HG02885 (cell line): ENCODE data around the gene FAM120AOS.
A peak's percentile ranks its signal among the peaks of the same experiment; 100 is the strongest.

Source experiments
- ATAC-seq: cut with Tn5 transposase; IDR thresholded peaks from one replicate; pipeline ENCODE4 v1.9.1; 2021; ENCODE audit warnings: mild to moderate bottlenecking; ENCODE audit not compliant: unreplicated experiment, poor library complexity

FAM120AOS gene

GRCh38 chr9:93453047-93453914, at the start of gene FAM120AOS:
TSS of gene FAM120AOS (minus strand) at chr9:93453581. CDS start at chr9:93452709, 872 bp downstream.
- ATAC-seq = peak; percentile 61

GRCh38 chr9:93501406-93501805, 48.0 kb upstream of the FAM120AOS start:
- no peak for ATAC-seq

DNA sequence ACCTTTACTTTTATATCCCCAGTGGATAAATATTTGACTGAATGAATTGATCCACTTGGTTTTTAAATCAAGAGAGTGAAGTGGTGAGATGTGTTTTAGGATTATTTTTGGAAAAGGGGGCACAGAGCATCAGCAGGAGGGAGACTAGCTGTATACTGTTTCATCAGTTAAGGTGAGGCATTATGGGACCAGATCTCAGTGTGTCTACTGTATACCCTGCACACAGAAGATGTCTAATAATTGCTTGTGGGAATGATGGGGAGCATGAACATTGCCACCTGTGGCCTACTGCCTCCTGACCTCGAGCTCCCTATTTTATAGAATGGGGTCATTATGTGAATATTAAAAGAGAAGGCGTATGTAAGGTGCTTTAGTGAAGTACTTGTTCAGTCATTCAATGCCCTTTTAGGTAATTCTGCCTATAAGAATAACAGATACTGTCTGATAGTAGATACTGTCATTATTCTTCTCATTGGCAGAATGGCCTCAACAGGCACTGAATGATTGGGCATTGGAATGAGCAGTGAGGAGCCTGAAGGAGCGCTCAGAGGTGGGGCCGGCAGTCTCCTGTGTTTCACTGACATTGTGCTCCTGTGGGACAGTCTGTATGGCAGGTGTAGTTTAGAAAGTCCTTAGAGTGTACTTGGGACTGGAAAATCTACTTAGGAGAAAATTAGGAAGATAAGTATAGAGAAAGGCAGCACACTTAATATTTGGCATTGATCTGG, 47.4 kb upstream of the FAM120AOS start:
- ATAC-seq = no peak

DNA sequence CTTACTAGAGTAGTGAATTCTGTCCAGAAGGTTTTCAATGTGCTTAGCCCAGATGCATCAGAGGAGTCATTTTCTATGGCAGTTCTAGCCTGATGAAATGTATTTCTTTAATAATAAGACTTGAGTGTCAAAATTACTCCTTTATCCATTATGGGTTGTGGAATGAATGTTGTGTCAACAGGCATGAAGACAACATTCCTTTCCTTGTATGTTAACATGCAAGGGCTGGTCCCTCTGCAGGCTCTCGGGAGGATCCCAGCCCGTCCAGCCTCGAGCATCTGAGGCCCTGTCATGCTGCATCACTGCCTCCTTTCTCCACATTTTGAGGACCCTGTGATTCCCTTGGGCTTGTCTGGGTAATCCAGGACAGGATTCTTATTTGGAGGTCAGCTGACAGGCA, 42.9 kb upstream of the FAM120AOS start:
- ATAC-seq = no peak

- no peak for ATAC-seq
Measured at GRCh38 chr9:93493949-93494348, 40.6 kb upstream of the FAM120AOS start.

DNA sequence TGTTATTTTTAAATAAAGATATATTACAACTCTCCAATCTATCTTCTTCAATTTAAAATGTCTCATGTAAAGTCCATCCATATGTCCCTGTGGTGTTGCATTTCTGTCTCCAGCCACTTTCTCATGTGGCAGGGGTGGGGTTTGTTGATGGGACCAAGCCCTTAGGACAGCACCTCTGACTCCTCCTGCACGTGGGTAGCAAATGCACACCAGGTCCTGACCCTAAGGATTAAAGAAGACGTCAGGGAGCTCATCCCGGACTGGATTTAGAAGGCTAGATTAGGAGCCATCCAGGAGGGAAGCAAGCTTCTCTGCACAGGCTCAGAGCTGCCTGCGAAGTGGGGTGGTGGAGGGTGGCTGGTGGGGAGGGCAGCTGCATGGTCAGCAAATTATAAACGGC, 38.9 kb upstream of the FAM120AOS start:
- ATAC-seq = no peak

- no peak for ATAC-seq
Measured at GRCh38 chr9:93491593-93492232, 38.3 kb upstream of the FAM120AOS start.

DNA sequence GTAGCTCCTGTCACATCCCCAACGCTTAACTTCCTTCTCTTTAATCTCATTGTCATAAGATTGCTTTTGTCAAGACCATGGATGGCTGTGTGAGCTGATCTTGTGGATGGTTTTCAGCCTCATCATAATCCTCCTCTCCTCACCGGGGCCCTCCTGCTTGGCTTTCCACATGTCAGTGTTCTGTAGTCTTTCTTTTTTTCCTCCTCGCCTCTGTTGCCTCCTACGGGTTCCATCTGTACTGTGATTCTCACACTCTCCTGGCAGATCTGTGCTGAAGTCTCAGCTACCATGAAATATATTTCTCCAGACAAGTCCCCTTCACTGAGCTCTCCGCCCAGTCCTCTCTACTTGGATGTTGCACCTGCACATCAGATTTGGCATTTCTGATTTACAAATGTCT, 34.9 kb upstream of the FAM120AOS start:
- ATAC-seq = no peak

DNA sequence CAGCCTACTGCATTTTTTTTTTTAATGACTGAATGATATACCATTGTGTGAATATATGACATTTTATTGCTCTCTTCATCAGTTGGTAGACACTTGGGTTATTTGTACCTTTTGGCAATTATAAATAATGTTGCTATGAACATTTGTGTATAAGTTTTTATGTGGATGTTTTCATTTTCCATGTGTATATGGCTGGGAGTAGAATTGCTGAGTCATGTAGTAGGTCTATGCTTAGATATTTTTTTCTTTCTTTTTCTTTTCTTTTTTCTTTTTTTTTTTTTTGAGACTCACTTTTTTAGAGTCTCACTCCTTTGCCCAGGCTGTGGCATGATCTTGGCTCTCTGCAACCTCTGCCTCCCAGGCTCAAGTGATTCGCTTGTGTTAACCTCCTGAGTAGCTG, 32.9 kb upstream of the FAM120AOS start:
- ATAC-seq = no peak

GRCh38 chr9:93483497-93483896, 30.1 kb upstream of the FAM120AOS start:
- no peak for ATAC-seq

DNA sequence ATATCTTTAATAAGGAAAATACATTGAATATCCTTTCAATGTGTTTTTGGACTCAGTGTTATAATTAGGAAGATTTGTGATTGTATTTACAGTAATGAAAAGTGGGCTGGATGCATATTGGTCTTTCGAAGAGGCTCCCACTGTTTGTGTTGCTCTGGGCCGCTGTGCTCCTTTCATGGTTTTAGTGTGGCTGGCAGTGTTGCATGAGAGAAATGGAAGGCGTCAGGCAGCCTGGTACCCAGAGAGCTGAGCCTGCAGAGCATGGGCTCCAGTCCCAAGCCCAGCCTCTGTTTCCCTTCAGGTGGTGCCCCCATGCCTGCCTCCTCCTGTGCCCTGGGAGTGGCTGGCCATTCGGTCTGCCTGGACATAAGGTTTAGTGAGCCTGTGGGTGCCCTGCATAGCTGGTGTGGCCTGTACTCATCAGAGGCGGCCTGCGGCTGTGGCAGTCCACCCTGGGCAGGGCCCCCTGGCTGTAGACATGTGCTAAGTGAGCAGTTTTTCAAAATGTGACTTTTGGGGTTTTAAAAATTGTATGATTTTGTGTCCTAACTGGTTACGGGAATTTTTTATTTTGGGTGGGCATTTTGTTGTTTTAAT, 27.4 kb upstream of the FAM120AOS start:
- no peak for ATAC-seq

DNA sequence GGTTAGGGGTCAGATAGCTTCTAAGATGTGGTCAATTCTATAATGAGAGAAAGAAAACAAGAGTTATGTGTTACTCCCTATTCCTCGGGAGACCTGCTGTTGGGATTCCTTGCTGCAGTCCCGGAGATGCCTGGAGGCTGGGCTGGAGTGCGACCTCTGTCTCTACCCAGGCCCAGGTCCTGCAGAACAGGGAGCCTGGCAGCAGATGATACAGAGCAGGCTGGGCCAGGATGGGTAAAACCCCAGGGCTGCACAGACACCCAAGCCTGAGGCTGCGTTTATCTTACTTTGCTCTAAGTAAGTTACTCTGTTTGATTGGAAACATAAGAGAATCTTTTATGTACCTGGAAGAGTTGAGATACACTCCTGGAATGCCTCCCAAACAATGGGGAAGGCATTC, 26.9 kb upstream of the FAM120AOS start:
- ATAC-seq = no peak

- no peak for ATAC-seq
Measured at GRCh38 chr9:93479726-93480125, 26.3 kb upstream of the FAM120AOS start.

DNA sequence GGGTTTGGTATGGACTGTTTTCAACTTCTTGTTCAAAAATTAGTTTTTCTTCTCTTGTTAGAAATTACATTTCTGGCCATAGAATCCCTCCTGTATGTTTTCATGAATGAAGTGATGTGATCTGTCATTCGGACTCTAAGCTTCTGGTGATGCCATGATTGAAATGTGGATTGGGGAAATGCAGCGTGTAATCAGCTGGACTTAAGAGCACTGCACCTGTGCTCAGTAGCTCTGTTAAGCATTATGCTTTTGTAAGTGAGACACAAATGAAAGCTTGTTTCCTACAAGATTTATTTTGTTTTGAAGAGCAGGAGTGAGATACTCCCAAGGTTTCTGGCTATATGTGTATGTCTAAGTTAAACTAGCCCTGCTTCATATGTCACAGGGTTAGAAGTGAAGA, 24.0 kb upstream of the FAM120AOS start:
- no peak for ATAC-seq

- ATAC-seq = no peak
Measured at GRCh38 chr9:93476924-93477323, 23.5 kb upstream of the FAM120AOS start.

- ATAC-seq = no peak
Measured at GRCh38 chr9:93475856-93476255, 22.5 kb upstream of the FAM120AOS start.

DNA sequence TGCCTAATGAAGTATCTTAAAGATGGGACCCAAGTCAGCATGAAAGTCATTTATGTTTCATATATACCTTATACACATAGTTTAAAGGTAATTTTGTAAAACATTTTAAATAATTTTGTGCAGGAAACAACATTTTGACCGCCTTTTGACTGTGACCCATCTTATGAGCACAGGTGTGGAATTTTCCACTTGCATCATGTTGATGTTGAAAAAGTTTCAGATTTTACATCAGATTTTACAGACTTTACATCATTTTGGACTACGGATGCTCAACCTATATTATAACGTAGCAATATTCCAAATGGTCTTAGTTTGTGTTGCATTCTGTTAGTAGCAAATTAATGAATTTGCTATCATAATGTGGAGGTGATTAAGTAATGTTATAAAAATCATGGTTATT, 21.7 kb upstream of the FAM120AOS start:
- no peak for ATAC-seq

DNA sequence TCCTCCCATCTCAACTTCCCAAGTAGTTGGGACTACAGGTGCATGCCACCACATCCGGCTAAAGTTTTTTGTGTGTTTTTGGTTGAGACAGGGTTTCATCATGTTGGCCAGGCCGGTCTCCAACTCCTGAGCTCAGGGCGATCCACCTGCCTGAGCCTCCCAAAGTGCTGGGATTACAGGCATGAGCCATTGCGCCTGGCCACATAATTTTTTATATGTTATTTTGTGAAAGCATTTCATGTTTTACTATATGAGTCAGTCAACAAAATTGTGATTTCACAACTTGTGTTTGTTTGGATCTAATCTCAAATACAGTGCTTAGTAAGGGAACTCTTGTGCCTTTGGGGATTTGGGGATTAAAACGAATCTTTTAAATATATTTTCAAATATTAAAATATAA, 20.0 kb upstream of the FAM120AOS start:
- ATAC-seq = no peak

- no peak for ATAC-seq
Measured at GRCh38 chr9:93471124-93471523, 17.7 kb upstream of the FAM120AOS start.

DNA sequence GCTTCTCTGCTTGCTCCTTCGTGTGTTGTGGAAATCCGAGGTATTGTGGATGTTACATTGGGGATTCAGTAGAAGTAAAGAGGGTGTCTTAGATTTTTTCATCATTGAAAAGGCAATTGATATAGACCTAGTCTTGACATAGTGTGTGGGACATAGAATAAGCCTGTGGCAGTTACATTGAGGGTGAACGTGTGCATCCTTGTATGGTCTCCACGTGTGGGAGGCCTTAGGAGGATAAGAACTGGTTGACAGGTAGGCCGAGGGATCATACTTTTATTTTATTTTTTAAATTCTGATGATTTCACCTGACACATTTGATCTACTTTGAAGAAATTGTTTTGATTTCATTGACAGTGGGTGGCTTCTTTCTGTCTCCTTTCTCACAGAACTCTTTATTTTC, 17.0 kb upstream of the FAM120AOS start:
- ATAC-seq = no peak
